ENCODE data around the gene FZR1.
"Not testable (repeated sequence)": the region's sequence is repeated elsewhere in the genome, so short reads cannot be mapped to it uniquely, and the experiment has no call there.

FZR1 gene

DNA sequence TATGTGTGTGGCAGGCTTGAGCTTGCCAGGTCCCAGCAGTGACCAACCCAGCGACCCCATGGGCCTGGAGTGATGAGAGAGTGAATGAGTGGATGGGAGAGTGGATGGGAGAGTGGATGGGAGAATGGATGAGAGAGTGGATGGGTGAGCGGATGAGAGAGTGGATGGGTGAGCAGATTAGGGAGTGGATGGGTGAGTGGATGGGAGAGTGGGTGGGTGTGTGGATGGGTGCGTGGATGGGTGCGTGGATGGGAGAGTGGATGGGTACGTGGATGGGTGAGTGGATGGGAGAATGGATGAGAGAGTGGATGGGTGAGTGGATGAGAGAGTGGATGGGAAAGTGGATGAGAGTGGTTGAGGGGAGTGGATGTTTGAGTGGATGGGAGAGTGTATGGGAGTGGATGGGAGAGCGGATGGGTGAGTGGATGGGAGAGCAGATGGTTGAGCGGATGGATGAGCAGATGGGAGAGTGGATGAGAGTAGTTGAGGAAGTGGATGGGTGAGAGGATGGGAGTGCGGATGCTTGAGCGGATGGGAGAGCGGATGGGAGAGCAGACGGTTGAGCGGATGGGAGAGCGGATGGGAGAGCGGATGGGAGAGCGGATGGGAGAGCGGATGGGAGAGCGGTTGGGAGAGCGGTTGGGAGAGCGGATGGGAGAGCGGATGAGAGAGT lies 22.6 kb downstream of the FZR1 start:
- no peak for DNase-seq (ENCODE audit: low read depth in 1 of 2, low spot score in 1 of 2)

DNA sequence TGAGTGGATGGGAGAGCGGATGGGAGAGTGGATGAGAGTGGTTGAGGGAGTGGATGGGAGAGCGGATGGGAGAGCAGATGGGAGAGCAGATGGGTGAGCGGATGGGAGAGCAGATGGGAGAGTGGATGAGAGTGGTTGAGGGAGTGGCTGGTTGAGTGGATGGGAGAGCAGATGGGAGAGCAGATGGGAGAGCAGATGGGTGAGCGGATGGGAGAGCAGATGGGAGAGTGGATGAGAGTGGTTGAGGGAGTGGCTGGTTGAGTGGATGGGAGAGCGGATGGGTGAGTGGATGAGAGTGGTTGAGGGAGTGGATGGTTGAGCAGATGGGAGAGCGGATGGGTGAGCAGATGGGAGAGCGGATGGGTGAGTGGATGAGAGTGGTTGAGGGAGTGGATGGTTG lies 23.2 kb downstream of the FZR1 start:
- not testable (repeated sequence) for DNase-seq (ENCODE audit: low read depth in 1 of 2, low spot score in 1 of 2)

DNA sequence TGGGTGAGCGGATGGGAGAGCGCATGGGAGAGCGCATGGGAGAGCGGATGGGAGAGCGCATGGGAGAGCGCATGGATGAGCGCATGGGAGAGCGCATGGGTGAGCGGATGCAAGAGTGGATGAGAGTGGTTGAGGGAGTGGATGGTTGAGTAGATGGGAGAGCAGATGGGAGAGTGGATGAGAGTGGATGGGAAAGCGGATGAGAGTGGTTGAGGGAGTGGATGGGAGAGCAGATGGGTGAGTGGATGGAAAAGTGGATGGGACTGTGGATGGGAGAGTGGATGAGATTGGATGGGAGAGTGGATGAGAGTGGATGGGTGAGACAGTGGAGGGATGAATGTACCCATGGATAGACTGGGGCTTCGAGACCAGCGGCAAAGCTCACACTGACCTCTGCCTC lies 24.3 kb downstream of the FZR1 start:
- no peak for DNase-seq (ENCODE audit: low read depth in 1 of 2, low spot score in 1 of 2)

DNA sequence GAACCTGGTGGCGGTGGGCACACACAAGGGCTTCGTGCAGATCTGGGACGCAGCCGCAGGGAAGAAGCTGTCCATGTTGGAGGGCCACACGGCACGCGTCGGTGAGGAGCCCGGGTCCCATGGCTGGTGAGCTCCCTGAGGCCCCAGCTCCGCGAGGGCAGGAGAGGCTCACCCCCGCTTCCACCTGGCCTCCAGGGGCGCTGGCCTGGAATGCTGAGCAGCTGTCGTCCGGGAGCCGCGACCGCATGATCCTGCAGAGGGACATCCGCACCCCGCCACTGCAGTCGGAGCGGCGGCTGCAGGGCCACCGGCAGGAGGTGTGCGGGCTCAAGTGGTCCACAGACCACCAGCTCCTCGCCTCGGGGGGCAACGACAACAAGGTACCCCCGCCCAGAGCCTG lies 25.6 kb downstream of the FZR1 start:
- no peak for DNase-seq (ENCODE audit: low read depth in 1 of 2, low spot score in 1 of 2)

DNA sequence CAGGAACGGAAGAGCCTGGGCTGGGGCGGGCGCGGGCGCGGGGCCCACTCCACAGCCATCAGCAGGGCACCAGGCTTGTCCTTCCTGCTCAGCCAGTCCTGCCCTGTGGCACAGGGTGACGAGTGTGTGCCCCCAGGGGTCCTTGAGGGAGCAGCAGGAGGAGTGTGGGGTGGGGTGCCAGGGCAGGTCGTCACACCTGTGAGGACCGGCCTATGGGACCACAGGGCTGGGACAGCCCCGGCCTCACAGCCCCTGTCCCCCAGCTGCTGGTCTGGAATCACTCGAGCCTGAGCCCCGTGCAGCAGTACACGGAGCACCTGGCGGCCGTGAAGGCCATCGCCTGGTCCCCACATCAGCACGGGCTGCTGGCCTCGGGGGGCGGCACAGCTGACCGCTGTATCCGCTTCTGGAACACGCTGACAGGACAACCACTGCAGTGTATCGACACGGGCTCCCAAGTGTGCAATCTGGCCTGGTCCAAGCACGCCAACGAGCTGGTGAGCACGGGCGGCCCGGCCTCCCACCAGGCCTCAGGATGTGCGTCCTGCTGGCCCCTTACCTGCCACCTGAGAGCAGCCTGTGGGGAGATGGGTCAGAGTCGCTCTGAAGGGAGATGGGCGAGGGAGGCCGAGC lies 26.2 kb downstream of the FZR1 start:
- DNase-seq (ENCODE audit: low read depth in 1 of 2, low spot score in 1 of 2): no peak

DNA sequence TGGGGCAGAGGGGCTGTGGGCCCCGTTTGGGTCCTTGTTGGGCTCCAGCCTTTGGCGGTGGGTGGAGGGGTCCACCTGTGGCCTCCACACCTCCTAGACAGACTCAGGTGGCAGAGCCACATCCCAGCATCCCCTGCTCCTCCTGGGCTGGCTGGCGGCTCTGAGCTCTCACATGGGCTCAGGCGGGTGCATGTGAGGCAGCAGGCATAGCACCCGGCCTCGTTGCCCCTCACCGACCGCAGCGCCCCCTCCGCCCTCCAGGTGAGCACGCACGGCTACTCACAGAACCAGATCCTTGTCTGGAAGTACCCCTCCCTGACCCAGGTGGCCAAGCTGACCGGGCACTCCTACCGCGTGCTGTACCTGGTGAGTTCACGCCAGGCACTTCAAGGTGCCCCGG lies 26.9 kb downstream of the FZR1 start:
- no peak for DNase-seq (ENCODE audit: low read depth in 1 of 2, low spot score in 1 of 2)

DNA sequence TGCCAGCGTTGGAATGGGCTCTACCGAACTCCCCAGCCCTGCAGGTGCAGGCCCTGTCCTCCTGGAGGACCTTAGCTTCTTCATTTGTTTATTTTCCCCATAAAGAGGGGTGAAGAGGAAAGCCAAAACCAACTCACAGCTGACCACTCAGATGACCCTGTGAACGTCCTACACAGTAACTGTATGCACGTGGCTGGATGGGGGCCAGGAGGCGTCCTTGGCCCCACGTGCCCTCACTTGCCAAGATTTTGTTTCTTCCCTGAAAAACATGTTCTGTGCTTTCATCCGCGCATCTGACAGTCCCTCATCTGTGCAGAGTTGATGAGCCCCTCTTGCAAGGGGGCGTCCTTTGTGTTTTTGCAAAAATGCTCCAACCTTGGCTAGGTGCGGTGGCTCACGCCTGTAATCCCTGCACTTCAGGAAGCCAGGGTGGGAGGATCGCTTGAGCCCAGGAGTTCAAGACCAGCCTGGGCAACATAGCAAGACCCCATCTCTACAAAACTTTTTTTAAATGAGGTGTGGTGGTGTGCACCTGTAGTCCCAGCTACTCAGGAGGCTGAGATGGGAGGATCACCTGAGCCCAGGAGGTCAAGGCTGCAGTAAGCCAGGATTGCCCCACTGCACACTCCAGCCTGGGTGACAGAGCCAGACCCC lies 27.6 kb downstream of the FZR1 start:
- DNase-seq (ENCODE audit: low read depth in 1 of 2, low spot score in 1 of 2): no peak

DNA sequence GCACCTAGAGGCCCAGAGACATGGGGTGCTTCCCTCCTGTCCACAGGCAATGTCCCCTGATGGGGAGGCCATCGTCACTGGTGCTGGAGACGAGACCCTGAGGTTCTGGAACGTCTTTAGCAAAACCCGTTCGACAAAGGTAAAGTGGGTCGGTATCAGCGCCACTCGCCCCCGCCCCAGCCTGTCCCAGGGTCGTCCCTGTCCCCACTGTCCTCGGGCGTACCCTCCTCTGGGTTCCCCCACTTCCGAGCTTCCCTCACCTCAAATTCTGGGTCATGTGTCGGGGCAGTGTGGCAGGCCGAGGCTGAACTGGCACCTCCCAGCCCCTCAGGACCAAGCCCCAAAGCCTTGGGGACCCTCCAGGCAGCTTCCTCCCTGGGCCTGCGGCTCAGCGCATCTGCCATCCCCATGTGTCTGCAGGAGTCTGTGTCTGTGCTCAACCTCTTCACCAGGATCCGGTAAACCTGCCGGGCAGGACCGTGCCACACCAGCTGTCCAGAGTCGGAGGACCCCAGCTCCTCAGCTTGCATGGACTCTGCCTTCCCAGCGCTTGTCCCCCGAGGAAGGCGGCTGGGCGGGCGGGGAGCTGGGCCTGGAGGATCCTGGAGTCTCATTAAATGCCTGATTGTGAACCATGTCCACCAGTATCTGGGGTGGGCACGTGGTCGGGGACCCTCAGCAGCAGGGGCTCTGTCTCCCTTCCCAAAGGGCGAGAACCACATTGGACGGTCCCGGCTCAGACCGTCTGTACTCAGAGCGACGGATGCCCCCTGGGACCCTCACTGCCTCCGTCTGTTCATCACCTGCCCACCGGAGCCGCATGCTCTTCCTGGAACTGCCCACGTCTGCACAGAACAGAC lies 28.5 kb downstream of the FZR1 start:
- DNase-seq (ENCODE audit: low read depth in 1 of 2, low spot score in 1 of 2): no peak

DNA sequence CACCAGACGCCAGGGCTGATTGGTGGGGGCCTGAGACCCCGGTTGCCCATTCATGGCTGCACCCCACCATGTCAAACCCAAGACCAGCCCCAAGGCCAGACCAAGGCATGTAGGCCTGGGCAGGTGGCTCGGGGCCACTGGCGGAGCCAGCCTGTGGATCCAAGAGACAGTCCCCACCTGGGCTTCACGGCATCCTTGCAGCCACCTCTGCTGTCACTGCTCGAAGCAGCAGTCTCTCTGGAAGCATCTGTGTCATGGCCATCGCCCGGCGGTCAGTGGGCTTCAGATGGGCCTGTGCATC lies 29.1 kb downstream of the FZR1 start:
- no peak for DNase-seq (ENCODE audit: low read depth in 1 of 2, low spot score in 1 of 2)

DNA sequence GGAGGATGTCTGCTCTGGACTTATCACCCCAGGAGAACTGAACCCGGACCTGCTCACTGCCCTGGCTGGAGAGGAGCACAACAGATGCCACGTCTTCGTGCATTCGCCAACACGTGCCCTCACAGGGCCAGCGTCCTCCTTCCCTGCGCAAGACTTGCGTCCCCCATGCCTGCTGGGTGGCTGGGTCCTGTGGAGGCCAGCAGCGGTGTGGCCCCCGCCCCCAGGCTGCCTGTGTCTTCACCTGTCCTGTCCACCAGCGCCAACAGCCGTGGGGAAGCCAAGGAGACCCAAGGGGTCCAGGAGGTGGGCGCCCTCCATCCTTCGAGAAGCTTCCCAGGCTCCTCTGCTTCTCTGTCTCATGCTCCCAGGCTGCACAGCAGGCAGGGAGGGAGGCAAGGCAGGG lies 29.5 kb downstream of the FZR1 start:
- no peak for DNase-seq (ENCODE audit: low read depth in 1 of 2, low spot score in 1 of 2)

DNA sequence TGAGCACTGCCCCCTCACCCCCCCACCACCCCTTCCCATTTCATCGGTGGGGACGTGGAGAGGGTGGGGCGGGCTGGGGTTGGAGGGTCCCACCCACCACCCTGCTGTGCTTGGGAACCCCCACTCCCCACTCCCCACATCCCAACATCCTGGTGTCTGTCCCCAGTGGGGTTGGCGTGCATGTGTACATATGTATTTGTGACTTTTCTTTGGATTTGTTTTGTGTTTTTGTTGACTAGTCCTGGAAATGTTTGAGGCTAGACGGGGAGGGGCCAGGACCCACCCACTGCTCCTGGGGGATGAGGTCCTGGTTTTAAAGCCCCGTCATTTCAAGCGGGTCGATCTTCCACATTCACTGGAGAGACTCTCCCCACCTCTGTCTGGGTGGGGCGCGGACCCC lies 29.9 kb downstream of the FZR1 start:
- no peak for DNase-seq (ENCODE audit: low read depth in 1 of 2, low spot score in 1 of 2)

DNA sequence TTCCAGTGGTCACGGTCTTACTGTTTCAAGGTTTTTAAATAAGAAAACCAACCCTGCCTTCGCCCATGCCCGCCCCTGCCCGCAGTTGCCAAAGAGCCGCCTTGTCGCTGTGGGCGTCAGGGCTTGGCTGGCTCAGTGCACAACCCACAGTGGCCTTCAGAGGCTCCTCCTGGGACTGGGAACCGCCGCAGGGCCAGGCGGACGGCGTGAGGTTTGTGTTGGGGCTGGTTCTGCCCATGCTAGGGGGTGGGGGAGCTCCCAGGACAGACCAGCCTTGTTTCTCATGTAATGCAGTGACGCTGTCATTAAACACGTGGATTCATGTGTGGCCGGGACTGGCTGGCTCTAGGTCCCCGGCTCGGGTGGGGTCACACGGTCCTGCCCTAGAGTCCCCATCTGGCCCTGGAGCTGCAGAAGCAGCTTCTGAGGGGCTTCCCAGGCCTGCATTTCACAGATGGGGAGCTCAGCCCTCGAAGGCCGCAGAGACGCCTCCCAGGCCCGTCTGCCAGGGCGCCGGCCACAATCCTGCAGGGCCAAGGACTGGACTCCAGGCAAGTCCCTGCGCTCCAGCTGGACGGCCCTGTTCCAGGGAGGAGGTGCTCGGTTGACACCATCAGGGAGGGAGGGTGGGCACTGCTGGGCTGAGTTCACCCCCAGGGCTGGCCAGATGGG lies 30.5 kb downstream of the FZR1 start:
- DNase-seq (ENCODE audit: low read depth in 1 of 2, low spot score in 1 of 2): no peak

DNA sequence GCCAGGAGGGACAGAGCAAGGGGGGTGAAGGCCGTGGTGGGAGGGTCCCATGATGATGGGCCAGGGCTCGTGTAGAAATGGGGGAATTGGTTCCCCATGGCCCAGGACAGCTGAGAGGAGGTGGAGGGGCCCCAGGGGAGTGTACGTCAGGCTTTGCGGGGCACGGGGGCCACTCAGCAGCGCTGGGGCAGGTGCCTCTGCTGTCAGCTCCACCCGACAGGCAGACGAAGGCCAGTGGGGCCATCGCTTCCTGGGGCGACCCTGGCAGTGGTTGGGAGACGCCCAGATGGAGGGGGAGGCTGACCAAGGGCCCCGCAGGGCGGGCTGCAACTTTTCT lies 31.0 kb downstream of the FZR1 start:
- DNase-seq (ENCODE audit: low read depth in 1 of 2, low spot score in 1 of 2): no peak

DNA sequence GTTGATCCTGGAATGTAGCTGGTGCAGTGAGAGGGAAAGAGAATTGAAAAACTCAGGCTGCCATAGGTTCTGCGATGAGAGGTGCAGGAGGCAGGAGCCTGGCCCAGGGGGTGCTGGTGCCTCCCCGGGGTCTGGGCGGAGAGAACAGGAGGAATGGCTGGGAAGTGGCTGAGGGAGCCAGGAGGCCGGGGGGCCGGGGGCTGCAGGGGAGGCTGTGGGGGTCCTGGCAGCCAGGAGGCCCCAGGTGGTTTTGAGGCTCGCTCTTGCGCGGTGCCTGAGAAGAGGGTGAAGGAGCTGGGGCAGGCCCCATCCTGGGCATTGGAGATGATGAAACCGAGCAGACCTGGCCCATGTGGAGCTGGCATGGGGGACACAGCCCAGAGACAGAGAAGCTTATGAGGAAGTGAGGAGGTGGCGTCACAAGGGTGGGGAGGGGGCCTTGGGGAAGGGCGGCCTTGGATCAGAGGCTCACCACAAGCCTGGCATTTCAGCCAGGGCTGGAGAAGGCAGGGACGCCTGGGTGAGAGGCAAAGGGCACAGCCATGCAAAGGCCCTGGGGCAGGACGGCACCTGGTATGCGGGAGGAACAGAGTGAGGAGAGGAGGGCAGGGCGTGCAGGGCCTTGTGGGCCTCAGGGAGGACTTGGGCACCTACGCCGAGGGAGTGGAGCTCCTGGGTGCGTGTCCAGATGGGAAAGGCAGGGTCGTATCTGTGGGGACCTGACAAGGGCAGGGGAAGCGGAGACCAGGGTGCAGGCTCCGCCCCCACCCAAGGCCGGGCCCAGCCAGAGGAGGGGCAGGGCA lies 31.5 kb downstream of the FZR1 start:
- no peak for DNase-seq (ENCODE audit: low read depth in 1 of 2, low spot score in 1 of 2)

DNA sequence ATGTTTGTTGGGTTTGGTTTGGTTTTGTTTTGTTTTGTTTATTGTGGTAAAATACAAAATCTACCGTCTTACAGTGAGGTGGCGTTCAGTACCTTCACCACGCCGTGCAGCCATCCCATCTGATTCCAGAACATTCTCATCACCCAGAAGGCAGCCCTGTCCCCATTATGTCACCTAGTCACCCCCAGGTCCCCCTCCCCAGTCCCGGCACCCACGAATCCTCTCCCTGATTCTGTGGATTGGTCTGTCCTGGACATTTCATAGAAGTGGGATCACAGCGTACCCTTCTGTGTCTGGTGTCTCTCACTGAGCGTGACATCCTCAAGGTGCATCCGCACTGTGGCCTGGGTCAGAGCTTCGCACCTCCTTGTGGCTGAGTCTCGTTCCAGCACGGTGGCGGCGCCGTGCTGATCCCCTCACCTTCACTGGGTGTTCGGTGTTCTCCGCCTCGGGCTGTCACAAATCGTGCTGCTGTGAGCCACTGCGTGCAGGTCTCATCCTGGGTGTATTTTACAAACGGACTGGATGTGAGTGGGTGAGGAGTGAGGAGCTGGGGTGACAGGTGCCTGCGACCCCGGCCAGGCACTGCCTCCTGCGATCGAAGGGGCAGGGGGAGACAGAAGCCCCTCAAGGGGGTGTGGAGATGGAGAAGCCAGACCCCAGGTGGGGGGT lies 32.3 kb downstream of the FZR1 start:
- DNase-seq (ENCODE audit: low read depth in 1 of 2, low spot score in 1 of 2): no peak

DNA sequence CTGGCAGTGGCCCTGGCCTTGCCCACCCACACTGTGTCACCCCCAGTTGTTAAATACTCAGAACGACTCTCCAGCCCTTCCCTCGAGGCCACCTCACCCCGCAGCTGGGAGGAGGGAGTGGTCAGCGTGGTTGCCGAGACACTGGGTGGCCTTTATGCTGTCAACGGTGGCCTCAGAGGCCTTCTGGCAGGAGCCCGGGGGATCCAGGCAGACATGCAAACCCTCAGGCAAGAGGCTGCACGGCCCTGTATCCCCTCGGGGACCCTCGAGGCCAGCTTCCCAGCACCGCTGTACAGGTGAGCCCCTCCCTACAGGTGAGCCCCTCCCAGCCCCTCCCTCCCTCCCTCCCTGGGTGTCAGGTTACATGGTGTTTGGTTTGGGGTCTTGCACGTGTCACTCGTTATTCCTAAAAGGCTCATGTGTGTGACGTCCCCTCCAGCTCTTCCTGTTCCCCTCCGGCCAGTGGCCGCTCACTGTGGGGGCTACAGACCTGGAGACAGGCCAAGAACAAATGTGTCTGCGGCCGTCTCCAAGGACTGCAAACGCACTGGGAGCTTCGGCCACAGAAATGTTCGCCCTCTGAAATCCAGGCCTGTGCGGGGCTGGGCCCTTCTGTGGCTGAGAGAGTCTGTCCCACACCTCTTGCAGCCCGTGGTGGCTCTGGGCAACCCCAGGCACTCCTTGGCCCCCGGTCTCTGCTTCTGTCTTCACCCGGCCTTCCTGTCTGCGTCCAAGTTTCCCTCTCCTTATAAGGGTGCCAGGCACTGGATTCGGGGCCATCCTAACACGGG lies 33.0 kb downstream of the FZR1 start, which contains the start of gene TEKTIP1:
TEKTIP1 (plus strand) TSS at position 210 of the 791 bp plus-strand sequence; CDS start at position 214, 4 bp downstream.
- DNase-seq (ENCODE audit: low read depth in 1 of 2, low spot score in 1 of 2): no peak

DNA sequence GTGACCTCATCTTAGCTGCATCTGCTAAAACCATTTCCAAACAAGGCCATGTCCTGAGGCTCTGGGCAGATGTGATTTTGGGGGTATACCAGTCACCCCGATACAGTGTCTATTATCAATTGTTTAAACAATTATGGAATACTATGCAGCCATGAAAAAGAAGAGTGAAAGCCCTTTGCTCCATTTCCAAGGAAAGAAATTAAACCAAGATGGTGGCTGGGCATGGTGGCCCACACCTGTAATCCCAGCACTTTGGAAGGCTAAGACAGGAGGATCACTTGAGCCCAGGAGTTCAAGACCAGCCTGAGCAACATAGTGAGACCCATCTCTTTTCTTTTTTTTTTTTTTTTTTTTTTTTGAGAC lies 33.6 kb downstream of the FZR1 start:
- DNase-seq (ENCODE audit: low read depth in 1 of 2, low spot score in 1 of 2): no peak

DNA sequence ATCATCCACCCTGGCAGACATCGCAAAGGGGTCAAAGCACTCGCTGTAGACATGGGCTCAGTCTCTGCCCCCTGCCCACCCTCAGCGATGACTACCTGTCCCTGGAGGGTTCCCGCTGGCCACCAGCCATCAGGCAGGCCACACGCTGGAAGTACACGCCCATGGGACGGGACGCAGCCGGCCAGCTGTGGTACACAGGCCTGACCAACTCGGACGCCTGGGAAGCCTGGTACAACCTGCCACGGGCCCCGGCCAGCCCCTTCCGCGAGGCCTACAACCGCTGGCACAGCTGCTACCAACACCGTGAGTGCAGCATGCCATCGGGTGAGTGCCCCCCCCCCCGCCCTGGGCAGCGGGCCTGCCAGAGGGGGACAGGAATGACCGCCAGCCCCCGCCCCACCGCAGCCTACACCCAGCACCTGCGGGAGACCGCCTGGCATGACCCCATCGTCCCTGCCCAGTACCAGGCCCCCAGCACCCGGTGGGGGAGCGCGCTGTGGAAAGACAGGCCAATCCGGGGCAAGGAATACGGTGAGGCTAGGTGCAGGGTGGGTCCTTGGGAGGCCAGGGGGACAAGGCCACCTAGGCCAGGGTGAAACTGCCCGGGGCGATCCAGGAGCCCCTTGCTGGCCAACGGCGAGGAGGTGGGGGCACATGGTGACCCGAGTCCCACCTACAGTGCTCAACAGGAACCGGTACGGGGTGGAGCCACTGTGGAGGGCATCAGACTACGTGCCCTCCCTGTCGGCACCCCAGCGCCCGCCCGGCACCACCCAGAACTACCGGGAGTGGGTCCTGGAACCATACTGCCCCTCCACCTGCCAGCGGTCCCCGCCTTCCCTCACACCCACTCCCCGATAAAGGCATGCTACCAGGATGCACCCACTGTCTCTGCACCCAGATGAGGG lies 37.3 kb downstream of the FZR1 start:
- no peak for DNase-seq (ENCODE audit: low read depth in 1 of 2, low spot score in 1 of 2)

All from activated T-helper 1 cell treated with anti-CD3 and anti-CD28 coated beads, Interleukin-2, amount 50 U/mL, for 16 hours (primary cell).